Skeletal muscle tissue (tissue), 4 donors: ENCODE measurements around the gene ZNF385D. TPM values are rescaled to one million over a fixed set of nuclear protein-coding genes. Genes with fewer than 3 reads are reported as not detected.

Experiments used
- H3K27ac ChIP-seq: one replicate; pipeline ENCODE4 v1.7.0; 2013; ENCODE audit warnings: mild to moderate bottlenecking, low read depth, low read length, inconsistent platforms
- H3K27me3 ChIP-seq, 3 donors: one replicate each; pipeline ENCODE4 v1.7.0; 2013; ENCODE audit warnings: low read length in 3 of 3; ENCODE audit not compliant: control insufficient read depth in 3 of 3, insufficient read depth in 3 of 3
- H3K36me3 ChIP-seq, 3 donors: one replicate each; pipeline ENCODE4 v1.7.0; 2013; ENCODE audit warnings: low read length in 3 of 3; ENCODE audit not compliant: control insufficient read depth in 3 of 3, insufficient read depth in 3 of 3
- H3K4me1 ChIP-seq, 3 donors: one replicate each; pipeline ENCODE4 v1.7.0; 2013; ENCODE audit warnings: low read length in 3 of 3, mild to moderate bottlenecking in 3 of 3; ENCODE audit not compliant: control insufficient read depth in 3 of 3, insufficient read depth in 3 of 3
- H3K4me3 ChIP-seq, 3 donors: one replicate each; pipeline ENCODE4 v1.7.0; 2013; ENCODE audit warnings: low read length in 3 of 3
- H3K9ac ChIP-seq, 3 donors: one replicate each; pipeline ENCODE4 v1.7.0; 2013; ENCODE audit warnings: low read length in 3 of 3, mild to moderate bottlenecking in 3 of 3, moderate library complexity in 2 of 3, low read depth in 1 of 3
- H3K9me3 ChIP-seq, 3 donors: one replicate each; pipeline ENCODE4 v1.7.0; 2013; ENCODE audit warnings: low read length in 3 of 3; ENCODE audit not compliant: control insufficient read depth in 3 of 3
- total RNA-seq: library from RNA; depleted of rRNA; stranded (reverse); fragments of >200 nt; gene quantifications from one replicate; pipeline ENCODE4 v1.2.3, GENCODE V29; 2014
- donor health status: Osteomylitis.

The ZNF385D gene
- total RNA-seq, 1 donor from 2014 or later: 9.4 TPM

DNA sequence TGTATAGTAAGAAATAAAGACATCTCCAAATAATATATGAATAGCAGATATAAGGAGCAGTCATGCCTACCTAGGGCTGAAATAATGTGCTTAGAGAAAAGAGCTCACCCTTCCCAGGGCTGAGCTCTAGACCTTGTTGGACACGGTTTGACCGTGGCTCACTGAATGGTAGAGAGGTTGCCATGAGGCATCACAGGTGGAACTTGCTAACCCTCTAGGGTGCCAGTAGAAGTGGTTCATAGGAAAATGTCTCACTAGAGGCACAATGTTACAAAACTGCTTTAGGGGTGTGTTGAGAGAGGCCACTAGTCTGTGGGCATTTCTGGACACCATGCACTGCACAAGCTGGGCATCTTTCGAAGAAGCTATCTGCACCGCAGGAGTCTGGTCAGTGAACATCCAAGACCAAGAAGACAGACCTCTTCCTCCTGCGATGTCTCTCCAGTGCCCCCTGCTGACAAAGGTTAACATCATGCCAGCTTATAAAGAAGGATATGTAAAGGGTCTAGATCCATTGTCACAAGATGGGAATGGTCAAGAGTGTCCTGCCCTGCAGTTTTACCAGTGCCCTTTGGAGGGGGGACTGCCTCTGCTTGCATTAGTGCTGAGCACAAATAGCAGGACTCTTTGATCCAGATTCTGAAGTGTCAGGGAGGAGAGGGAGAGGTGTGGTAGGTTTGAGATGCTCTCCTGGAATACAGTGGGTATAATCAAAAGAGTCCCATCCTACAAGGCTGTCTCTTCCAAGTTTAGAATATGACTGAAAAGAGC, 266.8 kb downstream of the ZNF385D start:
- no peaks in the 10 kb centered on the region for H3K36me3 ChIP-seq
- no peaks in the 10 kb centered on the region for H3K4me1 ChIP-seq
- H3K9ac ChIP-seq: no peak overlapping the region
- H3K27me3 ChIP-seq: no peaks in the 10 kb centered on the region
- H3K27ac ChIP-seq: no peak overlapping the region
- H3K4me3 ChIP-seq: no peak overlapping the region
- H3K9me3 ChIP-seq: no peaks in the 10 kb centered on the region

DNA sequence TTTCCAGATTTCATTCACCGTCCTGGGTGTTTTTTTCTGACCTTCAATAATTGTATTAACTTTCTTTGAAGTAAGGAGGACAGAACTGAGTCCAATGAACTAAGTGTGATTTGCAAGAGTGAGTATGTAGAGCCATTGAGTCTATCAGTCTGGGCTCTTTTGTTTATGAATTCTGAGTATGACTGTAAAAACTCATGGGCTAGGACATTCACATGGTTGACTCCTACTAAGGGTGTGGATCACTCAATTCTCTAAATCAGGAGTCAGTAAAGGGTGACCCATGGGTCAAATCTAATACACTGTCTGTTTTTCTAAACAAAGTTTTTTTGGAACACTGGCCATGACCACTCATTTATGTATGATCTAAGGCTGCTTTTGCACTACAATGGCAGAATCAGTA, 269.0 kb downstream of the ZNF385D start:
- Histone ChIP-seq H3K27ac (no peak overlapping the region), H3K4me3 (no peak overlapping the region)

DNA sequence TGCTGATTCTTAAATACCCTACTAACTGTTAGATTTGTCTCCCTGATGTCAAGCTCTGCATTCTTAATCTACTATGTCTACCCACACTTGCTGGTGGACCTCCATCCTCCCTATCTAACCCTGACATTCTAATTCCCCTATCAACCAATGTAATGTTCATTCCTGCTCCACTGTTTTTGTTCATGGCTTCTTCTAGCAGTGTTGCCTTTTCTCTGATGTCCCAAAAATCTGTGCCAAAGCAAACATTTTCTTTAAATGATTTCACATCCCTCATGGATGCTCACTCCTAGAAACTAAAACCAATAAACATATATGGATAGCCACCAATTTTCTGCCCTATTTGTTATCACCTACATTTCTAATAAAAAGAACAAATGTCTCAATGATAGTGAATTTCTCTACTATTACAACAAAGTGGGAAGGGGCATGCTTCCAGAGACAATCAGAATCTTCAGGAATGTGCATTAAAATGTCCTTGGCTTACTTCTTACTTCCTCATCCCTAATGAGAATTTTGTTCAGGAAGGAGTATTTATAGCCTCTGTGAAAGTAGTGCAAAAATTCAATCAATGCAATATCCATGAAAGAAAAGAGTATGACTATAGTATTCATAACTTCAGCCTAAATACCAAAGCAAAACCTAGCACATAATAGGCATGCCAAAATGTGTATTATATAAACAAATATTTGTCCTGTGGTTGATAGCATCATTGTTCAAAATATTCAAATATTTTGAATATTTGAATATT, 273.3 kb downstream of the ZNF385D start:
- H3K4me3 ChIP-seq: no peak overlapping the region
- no peaks in the 10 kb centered on the region for H3K9me3 ChIP-seq
- no peak overlapping the region for H3K9ac ChIP-seq
- no peaks in the 10 kb centered on the region for H3K36me3 ChIP-seq
- H3K27ac ChIP-seq: no peak overlapping the region
- H3K27me3 ChIP-seq: no peaks in the 10 kb centered on the region
- peaks cover 0 to 4% (median 0%) of the 10 kb centered on the region in 3 donors for H3K4me1 ChIP-seq

More for the DNA sequence above, 269.0 kb downstream of the ZNF385D start:
- H3K4me1 ChIP-seq: peaks cover 0 to 4% (median 0%) of the 10 kb centered on the region in 3 donors
- H3K36me3 ChIP-seq: no peaks in the 10 kb centered on the region
- no peak overlapping the region for H3K9ac ChIP-seq
- no peaks in the 10 kb centered on the region for H3K9me3 ChIP-seq
- no peaks in the 10 kb centered on the region for H3K27me3 ChIP-seq

DNA sequence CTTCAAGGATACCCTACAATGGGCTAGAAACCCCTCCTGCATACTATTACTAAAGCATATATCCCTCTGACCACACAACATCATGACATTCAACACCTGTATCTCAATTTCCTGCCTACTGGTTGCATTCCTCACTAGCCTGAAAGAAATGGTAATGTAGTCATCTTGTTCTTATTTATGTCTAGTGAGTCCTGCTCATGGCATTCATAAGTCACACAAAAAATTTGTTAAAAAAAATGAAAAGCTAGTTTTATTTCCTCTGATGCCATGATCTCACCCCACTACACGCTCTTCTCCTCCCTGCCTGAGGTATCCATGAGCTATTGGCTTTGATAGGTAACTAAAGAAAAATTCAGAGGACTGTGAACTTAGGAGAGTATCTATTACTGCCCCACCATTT, 284.5 kb downstream of the ZNF385D start:
- no peaks in the 10 kb centered on the region for H3K9me3 ChIP-seq
- H3K4me1 ChIP-seq: no peaks in the 10 kb centered on the region
- no peak overlapping the region for H3K4me3 ChIP-seq
- no peak overlapping the region for H3K27ac ChIP-seq
- H3K27me3 ChIP-seq: no peaks in the 10 kb centered on the region
- no peaks in the 10 kb centered on the region for H3K36me3 ChIP-seq
- no peak overlapping the region for H3K9ac ChIP-seq

DNA sequence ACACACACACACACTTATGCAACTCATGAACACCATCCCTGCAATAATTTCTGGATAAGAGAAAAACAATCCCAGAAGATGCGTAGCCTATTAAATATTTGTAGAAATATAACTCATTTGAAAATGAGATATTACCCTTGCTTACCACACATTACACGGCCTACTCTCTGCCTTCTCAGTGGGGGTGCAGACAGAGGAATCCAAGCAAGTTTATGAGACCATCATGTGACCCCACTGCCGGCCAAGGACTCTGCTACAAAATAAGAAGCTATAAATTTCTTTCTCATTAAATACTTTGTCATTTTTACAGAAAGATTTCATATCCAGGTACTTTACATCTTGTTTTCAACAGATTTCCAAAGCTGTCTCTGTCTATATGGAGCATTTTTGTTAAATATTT, 286.3 kb downstream of the ZNF385D start:
- Histone ChIP-seq H3K27ac (no peak overlapping the region), H3K36me3 (no peaks in the 10 kb centered on the region), H3K9me3 (no peaks in the 10 kb centered on the region), H3K4me3 (no peak overlapping the region), H3K4me1 (no peaks in the 10 kb centered on the region), H3K9ac (no peak overlapping the region), H3K27me3 (no peaks in the 10 kb centered on the region)

DNA sequence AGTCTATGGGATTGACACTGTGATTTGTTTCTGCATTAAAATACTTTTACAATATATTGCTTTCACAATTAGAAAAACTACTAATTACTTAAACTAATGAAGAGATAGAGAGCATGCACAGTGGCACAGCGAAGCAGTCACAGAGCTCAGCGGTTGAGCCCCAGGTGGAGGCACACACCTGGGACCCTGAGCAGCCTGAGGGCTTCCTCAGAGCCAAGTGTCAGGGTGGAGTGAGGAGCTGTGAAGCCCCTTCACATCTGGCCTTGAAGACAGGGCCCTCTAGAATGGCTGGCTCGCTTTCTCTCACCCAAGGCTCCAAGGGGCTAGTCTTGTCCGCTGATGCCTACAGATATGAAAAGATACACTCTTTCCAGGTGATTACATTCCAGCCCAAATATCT, 287.7 kb downstream of the ZNF385D start:
- Histone ChIP-seq H3K27me3 (no peaks in the 10 kb centered on the region), H3K36me3 (no peaks in the 10 kb centered on the region), H3K9me3 (no peaks in the 10 kb centered on the region), H3K4me3 (no peak overlapping the region), H3K4me1 (no peaks in the 10 kb centered on the region), H3K9ac (no peak overlapping the region), H3K27ac (no peak overlapping the region)

DNA sequence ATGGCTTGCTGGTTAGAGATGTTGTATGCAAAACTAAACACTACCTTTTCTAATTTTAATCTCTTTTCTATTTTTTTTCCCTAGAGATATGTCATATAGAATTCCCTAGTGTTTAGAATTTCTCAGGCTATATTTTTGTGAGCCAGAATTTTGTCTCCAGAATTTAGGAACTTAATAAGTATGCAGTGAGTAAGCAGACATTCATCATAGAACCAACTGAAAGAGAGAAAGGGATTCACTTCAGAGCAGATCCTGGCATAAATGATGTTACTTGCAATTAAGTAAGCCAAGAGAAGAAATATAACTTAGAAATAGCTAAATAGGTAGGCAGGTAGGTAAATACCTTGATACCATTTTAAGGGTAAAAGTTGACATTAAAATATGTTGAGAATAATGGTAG, 288.9 kb downstream of the ZNF385D start:
- H3K9me3 ChIP-seq: no peaks in the 10 kb centered on the region
- no peaks in the 10 kb centered on the region for H3K4me1 ChIP-seq
- no peak overlapping the region for H3K9ac ChIP-seq
- H3K36me3 ChIP-seq: no peaks in the 10 kb centered on the region
- H3K27me3 ChIP-seq: no peaks in the 10 kb centered on the region
- H3K4me3 ChIP-seq: no peak overlapping the region
- no peak overlapping the region for H3K27ac ChIP-seq

DNA sequence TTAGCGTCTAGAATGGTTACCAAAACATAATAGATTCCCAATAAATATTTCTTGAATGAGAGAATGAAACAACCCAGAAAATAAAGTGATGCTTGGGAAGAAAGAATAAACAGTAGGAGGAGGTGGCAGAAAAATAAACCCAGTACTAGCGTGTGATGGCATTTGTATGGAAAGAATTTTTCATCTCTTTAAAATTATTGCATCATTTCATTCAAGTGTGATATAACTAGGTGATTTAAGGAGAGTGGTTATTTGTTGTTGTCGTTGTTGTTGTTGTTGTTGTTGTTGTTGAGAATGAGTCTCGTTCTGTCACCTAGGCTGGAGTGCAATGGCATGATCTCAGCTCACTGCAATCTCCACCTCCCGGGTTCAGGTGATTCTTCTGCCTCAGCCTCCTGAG, 293.9 kb downstream of the ZNF385D start:
- H3K27me3 ChIP-seq: no peaks in the 10 kb centered on the region
- no peak overlapping the region for H3K27ac ChIP-seq
- H3K9ac ChIP-seq: no peak overlapping the region
- H3K9me3 ChIP-seq: no peaks in the 10 kb centered on the region
- no peak overlapping the region for H3K4me3 ChIP-seq
- H3K36me3 ChIP-seq: no peaks in the 10 kb centered on the region
- H3K4me1 ChIP-seq: no peaks in the 10 kb centered on the region

DNA sequence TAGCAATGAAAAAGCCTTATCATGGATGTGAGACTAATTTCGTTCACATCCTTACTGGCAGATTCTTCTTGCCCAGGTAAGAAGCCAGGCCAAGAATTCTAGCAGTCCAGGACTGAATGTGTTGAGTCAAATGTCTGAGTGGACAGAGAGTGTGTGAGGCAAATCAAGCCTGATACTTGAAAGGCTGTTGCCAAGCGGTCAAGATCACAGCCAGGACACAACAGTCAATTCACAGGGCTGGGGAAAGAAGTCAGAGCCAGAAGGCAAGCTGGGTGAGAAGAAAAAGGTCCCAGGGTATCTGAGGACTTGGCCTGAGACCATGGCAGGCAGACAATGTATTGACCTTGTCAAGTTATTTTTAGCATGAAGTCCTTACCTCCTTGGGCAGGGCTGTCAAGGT, 301.3 kb downstream of the ZNF385D start:
- H3K27me3 ChIP-seq: no peaks in the 10 kb centered on the region
- H3K36me3 ChIP-seq: no peaks in the 10 kb centered on the region
- no peaks in the 10 kb centered on the region for H3K9me3 ChIP-seq
- H3K27ac ChIP-seq: no peak overlapping the region
- H3K4me3 ChIP-seq: no peak overlapping the region
- H3K4me1 ChIP-seq: peaks cover 0 to 3% (median 0%) of the 10 kb centered on the region in 3 donors
- no peak overlapping the region for H3K9ac ChIP-seq

DNA sequence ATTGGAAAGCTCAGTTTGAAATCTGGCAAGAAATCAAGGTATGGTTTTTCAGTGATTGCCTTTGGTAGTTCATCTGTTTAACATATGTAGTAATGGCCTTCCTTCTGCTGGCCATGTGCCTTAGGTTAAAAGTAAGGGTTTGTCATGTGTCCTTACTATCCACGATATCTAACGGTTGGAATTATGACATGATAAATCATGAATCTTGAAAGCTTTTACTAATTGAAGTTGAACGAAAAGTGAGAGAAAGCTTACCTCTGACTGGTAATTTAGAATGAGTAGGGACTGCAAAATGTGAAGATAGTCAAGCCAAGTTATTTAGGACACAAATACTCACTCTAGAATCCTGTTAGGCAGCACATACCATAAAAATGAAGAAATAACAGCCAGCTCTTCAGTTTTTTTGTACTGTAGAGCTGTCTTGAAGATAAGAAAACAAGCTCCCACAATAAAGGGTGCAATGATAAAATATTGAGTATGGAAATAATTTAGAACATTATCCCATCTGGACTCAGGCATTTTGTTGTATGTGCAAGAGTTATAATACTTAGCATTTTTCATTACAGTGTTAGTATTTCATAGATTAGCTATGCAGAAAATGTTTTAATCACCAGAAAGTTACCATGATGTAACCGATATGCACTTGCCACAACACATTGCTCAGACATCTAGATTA, 303.4 kb downstream of the ZNF385D start:
- H3K9ac ChIP-seq: no peak overlapping the region
- H3K27ac ChIP-seq: no peak overlapping the region
- no peaks in the 10 kb centered on the region for H3K36me3 ChIP-seq
- no peaks in the 10 kb centered on the region for H3K9me3 ChIP-seq
- H3K27me3 ChIP-seq: no peaks in the 10 kb centered on the region
- H3K4me1 ChIP-seq: peaks cover 0 to 3% (median 0%) of the 10 kb centered on the region in 3 donors
- no peak overlapping the region for H3K4me3 ChIP-seq
